Activated CD4-positive, alpha-beta T cell treated with anti-CD3 and anti-CD28 coated beads for 36 hours (primary cell): Measurements from ENCODE around the gene SERINC3. TPM values are rescaled to one million over a fixed set of nuclear protein-coding genes. Genes with fewer than 3 reads are reported as not detected.

ENCODE experiments used
- ATAC-seq: fragments of 200-7000 bp; cut with Tn5 transposase; one replicate; pipeline ENCODE4 v1.10.0; 2021; ENCODE audit warnings: mild to moderate bottlenecking, moderate library complexity
- CTCF ChIA-PET: fragments of 350-600 bp; sonication (Branson Sonifier 250); formaldehyde crosslinking; loops from one replicate; lab custom pipeline; 2021; ENCODE audit warnings: antibody characterized with exemption; lab: Charles Lee
- POLR2A ChIA-PET: fragments of 350-600 bp; sonication (Branson Sonifier 250); formaldehyde crosslinking; loops from one replicate; lab custom pipeline; 2021; ENCODE audit warnings: antibody characterized with exemption, inconsistent platforms; lab: Charles Lee
- DNase-seq: peaks from one replicate; pipeline ENCODE4 v3.0.0-alpha.2; 2020
- H3K27ac Mint-ChIP-seq: one replicate; pipeline ENCODE4 v1.8.0; 2021; ENCODE audit warnings: mixed read lengths
- H3K27me3 Mint-ChIP-seq: one replicate; pipeline ENCODE4 v1.8.0; 2021; ENCODE audit warnings: mixed read lengths
- H3K36me3 Mint-ChIP-seq: one replicate; pipeline ENCODE4 v1.8.0; 2021; ENCODE audit warnings: low read depth, mixed read lengths
- H3K4me1 Mint-ChIP-seq: one replicate; pipeline ENCODE4 v1.8.0; 2021; ENCODE audit warnings: mixed read lengths
- H3K4me3 Mint-ChIP-seq: one replicate; pipeline ENCODE4 v1.8.0; 2021; ENCODE audit warnings: mild to moderate bottlenecking, moderate library complexity, mixed read lengths
- H3K9me3 Mint-ChIP-seq: one replicate; pipeline ENCODE4 v1.8.0; 2021; ENCODE audit warnings: low read depth, mixed read lengths
- intact Hi-C, 2 experiments: fragments of 100-400 bp; cut with DNase I in 1 of 2; cut with micrococcal nuclease in 1 of 2; formaldehyde crosslinking; loops; one replicate each; pipeline versions ENCODE4 v1.14.2 to v1.15.1; 2022 to 2024; cut with DNase I, micrococcal nuclease
- total RNA-seq, 2 experiments: library from RNA; stranded (reverse); gene quantifications; one replicate each; pipeline ENCODE4 v1.2.3, GENCODE V29; 2021

SERINC3 gene
- total RNA-seq, 2 experiments from 2014 or later, result 51.9 to 58.5 TPM

DNA sequence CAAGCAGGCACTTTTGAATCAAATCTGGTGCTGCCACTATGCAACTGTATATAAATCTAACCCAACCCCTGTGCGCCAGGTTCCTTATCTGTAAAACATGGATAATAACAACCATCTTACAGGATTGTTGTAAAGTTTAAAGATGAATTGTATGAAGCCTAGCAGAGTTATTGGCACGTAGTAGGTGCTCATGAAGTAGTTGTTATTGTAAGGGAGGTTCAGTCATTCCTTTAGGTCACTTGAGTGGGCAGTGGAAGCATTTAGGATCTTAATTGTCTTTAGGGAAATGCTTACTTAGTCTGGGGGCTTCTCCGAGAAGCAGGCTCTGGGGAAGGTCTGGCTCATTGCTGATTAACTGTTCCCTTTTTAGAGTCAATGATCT is 30.7 kb upstream of the SERINC3 start:
- Mint-ChIP-seq H3K4me1 (peaks cover 16% of the 10 kb centered on the region), H3K9me3 (no peaks in the 10 kb centered on the region), H3K27me3 (peaks cover under 1% of the 10 kb centered on the region), H3K27ac (peak overlapping the region; percentile 47), H3K4me3 (no peak overlapping the region), H3K36me3 (no peaks in the 10 kb centered on the region)
- no peak for ATAC-seq
- POLR2A ChIA-PET, result no interaction called here
- no peak for DNase-seq
- intact Hi-C loops, result no loop called here
- CTCF ChIA-PET, result interaction anchor here (1.1 to 1.7 kb wide), 3 partner anchors 11 to 132 kb away, joined by 4 to 5 read pairs (median 4); no protein-coding TSS in a partner anchor

GRCh38 chr20:44552050-44552449 is 30.2 kb upstream of the SERINC3 start:
- no peak overlapping the region for H3K4me3 Mint-ChIP-seq
- peaks cover 16% of the 10 kb centered on the region for H3K4me1 Mint-ChIP-seq
- ChIA-PET POLR2A (no interaction called here), CTCF (interaction anchor here (0.7 to 1.7 kb wide), 3 partner anchors 29 to 93 kb away, joined by 4 read pairs; no protein-coding TSS in a partner anchor)
- ATAC-seq, result no peak
- DNase-seq, result no peak
- peaks cover 4% of the 10 kb centered on the region for H3K27me3 Mint-ChIP-seq
- no peaks in the 10 kb centered on the region for H3K9me3 Mint-ChIP-seq
- H3K36me3 Mint-ChIP-seq, result no peaks in the 10 kb centered on the region
- no peak overlapping the region for H3K27ac Mint-ChIP-seq
- intact Hi-C loops, result no loop called here

DNA sequence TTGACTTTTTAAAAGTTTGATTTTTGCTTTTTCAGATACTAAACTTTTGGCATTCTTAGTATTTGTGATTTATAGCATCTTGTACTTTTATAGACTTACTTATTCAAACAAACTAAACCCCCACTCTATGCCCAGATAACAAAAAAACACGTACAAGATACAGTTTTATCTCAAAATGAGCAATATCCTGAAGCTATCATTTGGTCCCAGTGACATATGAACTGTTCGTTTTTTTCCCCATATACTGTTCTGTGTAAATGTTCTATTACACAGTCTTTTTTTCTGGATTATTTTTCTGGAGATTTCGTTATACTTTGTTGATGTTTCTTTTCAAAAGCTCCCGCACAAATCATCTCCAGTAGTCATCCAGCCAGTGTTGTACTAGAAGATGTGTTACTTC is 27.3 kb upstream of the SERINC3 start:
- CTCF ChIA-PET, result interaction anchor here (0.7 to 1.5 kb wide), 4 partner anchors 9 to 73 kb away, joined by 3 to 4 read pairs (median 4); no protein-coding TSS in a partner anchor
- POLR2A ChIA-PET, result no interaction called here
- Mint-ChIP-seq H3K4me3 (no peak overlapping the region), H3K36me3 (no peaks in the 10 kb centered on the region), H3K27ac (no peak overlapping the region), H3K9me3 (no peaks in the 10 kb centered on the region), H3K4me1 (peaks cover 16% of the 10 kb centered on the region), H3K27me3 (peaks cover 4% of the 10 kb centered on the region)
- intact Hi-C loops, result no loop called here
- DNase-seq (no peak), ATAC-seq (no peak)

DNA sequence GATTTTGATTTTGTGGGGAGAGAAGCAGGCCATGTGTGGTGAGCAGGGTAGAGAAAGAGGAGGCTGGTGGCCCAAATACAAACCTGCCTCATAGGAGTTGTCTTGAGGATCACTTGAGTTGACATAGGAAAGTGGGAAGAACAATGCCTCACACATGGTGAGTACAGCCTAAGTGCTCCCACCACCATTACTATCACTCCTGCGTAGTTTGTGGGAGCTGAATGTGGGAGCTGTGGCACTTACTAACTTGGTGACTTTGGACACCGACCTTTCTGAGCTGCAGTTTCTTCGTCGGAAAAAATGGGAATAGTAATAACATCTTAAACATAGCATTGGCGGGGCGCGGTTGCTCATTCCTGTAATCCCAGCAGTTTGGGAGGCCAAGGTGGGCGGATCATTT is 25.5 kb upstream of the SERINC3 start:
- Mint-ChIP-seq H3K36me3 (no peaks in the 10 kb centered on the region), H3K4me1 (peaks cover 2% of the 10 kb centered on the region), H3K27me3 (peaks cover 4% of the 10 kb centered on the region), H3K4me3 (no peak overlapping the region), H3K27ac (no peak overlapping the region), H3K9me3 (no peaks in the 10 kb centered on the region)
- ATAC-seq (no peak), DNase-seq (no peak)
- ChIA-PET CTCF (interaction anchor here (0.6 kb wide), 1 partner anchor 396 kb away, joined by 3 read pairs; no protein-coding TSS in a partner anchor), POLR2A (no interaction called here)
- intact Hi-C loops, result no loop called here

DNA sequence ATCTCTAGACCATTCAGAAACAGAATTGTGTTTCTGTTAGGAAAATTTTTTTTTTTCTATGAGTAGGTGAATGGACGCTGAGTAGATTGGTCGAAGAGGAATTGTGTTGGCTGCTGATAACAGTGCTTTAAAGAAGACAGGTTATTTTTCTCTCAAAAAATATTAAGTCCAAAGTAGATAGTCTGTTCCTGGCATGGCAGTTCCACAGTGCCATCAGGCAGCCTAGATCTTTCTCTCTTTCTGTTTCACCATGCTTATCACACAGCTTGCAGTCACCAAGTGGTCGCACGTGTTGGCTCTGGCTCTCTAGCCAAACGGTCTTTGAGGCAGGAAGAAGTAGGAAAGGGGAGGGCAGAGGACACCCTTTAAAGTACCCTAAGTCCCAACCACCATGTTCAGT is 22.4 kb upstream of the SERINC3 start:
- H3K9me3 Mint-ChIP-seq, result no peaks in the 10 kb centered on the region
- no peaks in the 10 kb centered on the region for H3K36me3 Mint-ChIP-seq
- H3K27me3 Mint-ChIP-seq, result peaks cover 4% of the 10 kb centered on the region
- intact Hi-C loops, result no loop called here
- H3K27ac Mint-ChIP-seq, result no peak overlapping the region
- no peaks in the 10 kb centered on the region for H3K4me1 Mint-ChIP-seq
- DNase-seq (no peak), ATAC-seq (no peak)
- POLR2A ChIA-PET, result no interaction called here
- H3K4me3 Mint-ChIP-seq, result no peak overlapping the region
- CTCF ChIA-PET, result no interaction called here

DNA sequence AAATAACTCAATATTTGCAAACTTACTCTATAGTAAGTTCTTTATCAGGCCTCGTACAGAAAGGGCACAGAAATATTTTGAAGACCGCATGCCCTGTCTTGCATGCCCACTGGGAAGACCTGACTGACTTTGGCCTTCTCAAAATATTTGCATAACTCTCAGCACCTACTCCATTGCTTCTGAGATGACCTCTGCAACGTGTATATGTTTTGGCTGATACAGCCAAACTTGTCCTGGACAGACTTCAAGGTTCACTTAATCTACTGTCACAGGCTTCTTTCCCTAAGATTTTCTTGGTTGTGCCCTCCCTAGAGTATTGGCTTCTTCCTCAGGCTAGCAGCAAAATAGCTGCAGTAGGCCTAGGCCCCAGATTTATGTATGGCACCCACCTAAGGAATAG is 21.5 kb upstream of the SERINC3 start:
- CTCF ChIA-PET, result interaction anchor here (0.6 to 0.7 kb wide), 2 partner anchors 64 to 247 kb away, joined by 3 read pairs; no protein-coding TSS in a partner anchor

GRCh38 chr20:44542890-44543289 is 21.0 kb upstream of the SERINC3 start:
- Mint-ChIP-seq H3K9me3 (no peaks in the 10 kb centered on the region), H3K4me3 (no peak overlapping the region), H3K27me3 (peaks cover 4% of the 10 kb centered on the region), H3K4me1 (no peaks in the 10 kb centered on the region), H3K36me3 (no peaks in the 10 kb centered on the region), H3K27ac (no peak overlapping the region)
- ATAC-seq (no peak), DNase-seq (no peak)
- ChIA-PET POLR2A (no interaction called here), CTCF (interaction anchor here (0.6 to 0.7 kb wide), 2 partner anchors 248 to 328 kb away, joined by 3 read pairs; no protein-coding TSS in a partner anchor)
- intact Hi-C loops, result no loop called here

More for the DNA sequence above, 21.5 kb upstream of the SERINC3 start:
- H3K4me1 Mint-ChIP-seq, result no peaks in the 10 kb centered on the region
- H3K27ac Mint-ChIP-seq, result no peak overlapping the region
- H3K36me3 Mint-ChIP-seq, result no peaks in the 10 kb centered on the region
- no peaks in the 10 kb centered on the region for H3K9me3 Mint-ChIP-seq
- POLR2A ChIA-PET, result no interaction called here
- DNase-seq (no peak), ATAC-seq (no peak)
- intact Hi-C loops, result no loop called here
- no peak overlapping the region for H3K4me3 Mint-ChIP-seq
- peaks cover 4% of the 10 kb centered on the region for H3K27me3 Mint-ChIP-seq

- H3K9me3 Mint-ChIP-seq, result no peaks in the 10 kb centered on the region
- ATAC-seq (no peak), DNase-seq (no peak)
- ChIA-PET CTCF (interaction anchor here (0.6 to 1.2 kb wide), 2 partner anchors 11 to 327 kb away, joined by 3 to 5 read pairs; no protein-coding TSS in a partner anchor), POLR2A (no interaction called here)
- no peak overlapping the region for H3K4me3 Mint-ChIP-seq
- intact Hi-C loops, result no loop called here
- no peaks in the 10 kb centered on the region for H3K36me3 Mint-ChIP-seq
- H3K27me3 Mint-ChIP-seq, result no peaks in the 10 kb centered on the region
- H3K4me1 Mint-ChIP-seq, result no peaks in the 10 kb centered on the region
- no peak overlapping the region for H3K27ac Mint-ChIP-seq
Observed at GRCh38 chr20:44541992-44542391, 20.1 kb upstream of the SERINC3 start.

DNA sequence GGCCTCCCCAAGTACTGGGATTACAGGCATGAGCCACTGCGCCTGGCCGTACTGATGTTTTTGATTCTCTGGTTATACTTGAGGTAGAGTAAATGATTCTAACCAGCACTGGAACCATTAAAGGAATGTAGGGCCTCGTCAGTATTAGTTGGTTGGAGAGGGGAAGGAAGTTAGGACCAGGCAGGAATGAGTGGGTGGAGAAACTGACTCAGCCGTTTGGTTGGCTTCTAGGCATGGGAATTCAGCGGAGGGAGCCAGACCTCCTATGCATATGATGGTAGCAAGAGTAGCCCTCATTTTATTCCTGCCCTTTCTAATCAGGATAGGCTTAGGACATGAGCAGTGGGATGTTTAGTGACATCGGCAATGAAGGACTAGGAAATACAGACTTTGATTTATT is 19.0 kb upstream of the SERINC3 start:
- ChIA-PET POLR2A (no interaction called here), CTCF (interaction anchor here (1.2 kb wide), 1 partner anchor 12 kb away, joined by 5 read pairs; no protein-coding TSS in a partner anchor)
- DNase-seq (no peak), ATAC-seq (no peak)
- no peak overlapping the region for H3K27ac Mint-ChIP-seq
- no peaks in the 10 kb centered on the region for H3K9me3 Mint-ChIP-seq
- H3K4me3 Mint-ChIP-seq, result no peak overlapping the region
- no peaks in the 10 kb centered on the region for H3K36me3 Mint-ChIP-seq
- intact Hi-C loops, result no loop called here
- H3K4me1 Mint-ChIP-seq, result no peaks in the 10 kb centered on the region
- no peaks in the 10 kb centered on the region for H3K27me3 Mint-ChIP-seq

- intact Hi-C loops, result no loop called here
- Mint-ChIP-seq H3K4me1 (no peaks in the 10 kb centered on the region), H3K36me3 (no peaks in the 10 kb centered on the region), H3K9me3 (no peaks in the 10 kb centered on the region), H3K27ac (no peak overlapping the region), H3K4me3 (no peak overlapping the region), H3K27me3 (no peaks in the 10 kb centered on the region)
- ATAC-seq (no peak), DNase-seq (no peak)
- CTCF ChIA-PET, result interaction anchor here (1.1 kb wide), 1 partner anchor 72 kb away, joined by 4 read pairs; no protein-coding TSS in a partner anchor
- POLR2A ChIA-PET, result no interaction called here
Observed at GRCh38 chr20:44537993-44538392, 16.1 kb upstream of the SERINC3 start.

GRCh38 chr20:44536175-44536574 is 14.3 kb upstream of the SERINC3 start:
- ChIA-PET POLR2A (no interaction called here), CTCF (no interaction called here)
- no peak overlapping the region for H3K27ac Mint-ChIP-seq
- no peak overlapping the region for H3K4me3 Mint-ChIP-seq
- H3K4me1 Mint-ChIP-seq, result peaks cover 4% of the 10 kb centered on the region
- H3K9me3 Mint-ChIP-seq, result no peaks in the 10 kb centered on the region
- intact Hi-C loops, result no loop called here
- ATAC-seq (no peak), DNase-seq (no peak)
- no peaks in the 10 kb centered on the region for H3K27me3 Mint-ChIP-seq
- no peaks in the 10 kb centered on the region for H3K36me3 Mint-ChIP-seq

DNA sequence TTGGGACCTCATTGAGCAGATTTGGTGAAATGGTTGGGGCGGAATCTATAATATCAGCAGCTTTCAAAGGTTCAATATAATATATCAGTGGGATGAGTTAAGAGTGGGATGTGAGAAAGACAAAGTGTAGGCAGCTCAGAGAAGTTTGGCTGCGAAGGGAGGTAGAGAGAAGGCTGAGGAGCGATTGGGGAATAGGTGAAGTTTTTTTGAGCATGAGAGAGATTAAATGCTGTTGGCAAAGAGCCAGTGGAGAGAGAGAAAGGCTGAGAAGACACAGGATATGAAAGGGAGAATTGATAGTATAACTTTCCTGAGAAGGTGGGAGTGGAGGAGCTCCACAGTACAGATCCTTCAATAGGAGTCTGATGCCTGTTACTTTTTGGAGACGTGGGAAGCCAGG is 12.1 kb upstream of the SERINC3 start:
- ATAC-seq (no peak), DNase-seq (no peak)
- H3K36me3 Mint-ChIP-seq, result no peaks in the 10 kb centered on the region
- H3K27me3 Mint-ChIP-seq, result no peaks in the 10 kb centered on the region
- H3K9me3 Mint-ChIP-seq, result no peaks in the 10 kb centered on the region
- no peak overlapping the region for H3K27ac Mint-ChIP-seq
- H3K4me3 Mint-ChIP-seq, result no peak overlapping the region
- POLR2A ChIA-PET, result no interaction called here
- H3K4me1 Mint-ChIP-seq, result peaks cover 4% of the 10 kb centered on the region
- intact Hi-C loops, result loop anchor here in 1 of 2 experiments (2.0 kb wide), 1 partner anchor 41 kb away; no protein-coding TSS in a partner anchor
- CTCF ChIA-PET, result no interaction called here
